Measurements from ENCODE around the gene CFAP61.
"Not testable (repeated sequence)": the region's sequence is repeated elsewhere in the genome, so short reads cannot be mapped to it uniquely, and the experiment has no call there.

CFAP61 gene

DNA sequence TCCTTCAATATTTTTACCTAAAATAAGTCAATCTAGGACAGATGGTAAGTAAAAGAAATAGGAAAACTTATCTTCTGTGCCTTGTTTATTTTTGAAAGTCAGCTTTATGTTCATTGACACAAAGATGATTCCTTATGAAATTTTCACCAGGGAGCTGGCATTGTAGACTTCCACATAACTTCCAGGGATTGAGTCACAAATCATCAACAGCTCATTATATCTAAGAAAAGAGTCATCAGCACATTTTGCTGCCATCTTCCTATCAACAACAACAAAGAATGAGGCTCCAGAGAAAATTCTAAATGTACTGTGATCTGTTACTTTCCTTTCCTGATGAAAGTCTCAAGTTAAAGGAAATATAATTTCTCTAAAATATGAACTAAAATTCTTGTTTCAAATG lies 48.5 kb downstream of the CFAP61 start:
- H3K4me3 ChIP-seq (ENCODE audit: low read depth, low read length): no peak overlapping the region
- no peak overlapping the region for H3K9ac ChIP-seq (ENCODE audit: low read depth, low read length)
- H3K27me3 ChIP-seq (ENCODE audit: control insufficient read depth, insufficient read depth, low read length): no peaks in the 10 kb centered on the region
- H3K36me3 ChIP-seq (ENCODE audit: control insufficient read depth, insufficient read depth, low read length): no peaks in the 10 kb centered on the region
- no peaks in the 10 kb centered on the region for H3K9me3 ChIP-seq (ENCODE audit: control insufficient read depth, insufficient read depth, low read length)
- H3K4me1 ChIP-seq (ENCODE audit: control insufficient read depth, insufficient read depth, low read length): no peaks in the 10 kb centered on the region

- Histone ChIP-seq H3K4me3 (ENCODE audit: low read depth, low read length) (no peak overlapping the region), H3K36me3 (ENCODE audit: control insufficient read depth, insufficient read depth, low read length) (no peaks in the 10 kb centered on the region), H3K9me3 (ENCODE audit: control insufficient read depth, insufficient read depth, low read length) (no peaks in the 10 kb centered on the region), H3K27me3 (ENCODE audit: control insufficient read depth, insufficient read depth, low read length) (no peaks in the 10 kb centered on the region), H3K9ac (ENCODE audit: low read depth, low read length) (no peak overlapping the region), H3K4me1 (ENCODE audit: control insufficient read depth, insufficient read depth, low read length) (peaks cover 11% of the 10 kb centered on the region)
These were observed 49.8 kb downstream of the CFAP61 start for GRCh38 chr20:20102163-20102562.

DNA sequence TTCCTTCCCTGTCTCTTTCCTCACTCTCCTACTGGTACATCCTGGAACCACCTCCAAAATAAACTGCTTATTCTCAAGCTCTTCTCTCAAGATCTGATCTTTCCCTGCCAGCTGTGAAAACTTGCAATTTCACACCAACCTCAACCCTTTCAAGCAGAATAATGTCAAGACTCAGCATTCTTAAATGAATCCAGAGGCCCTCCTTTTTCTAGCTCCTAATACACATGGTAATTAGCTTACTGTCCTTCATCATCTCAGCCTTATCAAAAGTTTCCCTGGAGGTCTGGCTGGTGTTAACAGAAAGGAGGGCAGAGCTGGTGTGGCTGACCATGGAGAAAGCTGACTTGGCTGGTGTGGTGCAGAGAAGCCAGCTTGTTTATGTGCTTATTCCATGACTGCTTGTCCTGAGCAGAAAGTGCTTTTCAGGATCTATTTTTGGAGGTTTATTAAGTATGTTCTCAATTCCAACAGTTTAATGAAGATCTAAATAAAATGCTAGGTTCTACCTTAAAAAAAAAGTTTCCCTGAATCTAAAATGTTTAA lies 50.5 kb downstream of the CFAP61 start:
- Histone ChIP-seq H3K9me3 (ENCODE audit: control insufficient read depth, insufficient read depth, low read length) (no peaks in the 10 kb centered on the region), H3K27me3 (ENCODE audit: control insufficient read depth, insufficient read depth, low read length) (no peaks in the 10 kb centered on the region), H3K36me3 (ENCODE audit: control insufficient read depth, insufficient read depth, low read length) (no peaks in the 10 kb centered on the region), H3K9ac (ENCODE audit: low read depth, low read length) (no peak overlapping the region), H3K4me1 (ENCODE audit: control insufficient read depth, insufficient read depth, low read length) (peaks cover 13% of the 10 kb centered on the region), H3K4me3 (ENCODE audit: low read depth, low read length) (no peak overlapping the region)

DNA sequence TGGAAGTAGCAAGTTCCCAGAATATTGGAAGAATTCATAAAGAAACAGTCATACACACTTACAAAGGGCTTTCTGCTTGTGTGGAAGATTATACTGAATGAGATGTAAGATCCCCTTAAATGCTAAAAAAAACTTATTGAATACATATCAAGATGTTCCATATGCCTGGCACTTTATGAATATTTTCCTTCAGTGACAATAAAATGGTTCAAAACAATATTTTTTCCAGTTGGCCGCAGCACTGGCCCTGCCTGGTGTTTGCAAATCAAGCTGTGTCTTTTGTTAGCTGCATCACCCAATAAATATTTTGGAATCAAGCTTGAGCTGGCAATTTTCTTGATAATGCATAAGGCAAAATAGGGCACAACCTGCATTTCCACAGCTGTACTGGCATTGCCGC lies 51.2 kb downstream of the CFAP61 start:
- H3K4me1 ChIP-seq (ENCODE audit: control insufficient read depth, insufficient read depth, low read length): peaks cover 13% of the 10 kb centered on the region
- H3K4me3 ChIP-seq (ENCODE audit: low read depth, low read length): no peak overlapping the region
- H3K9ac ChIP-seq (ENCODE audit: low read depth, low read length): no peak overlapping the region
- H3K36me3 ChIP-seq (ENCODE audit: control insufficient read depth, insufficient read depth, low read length): no peaks in the 10 kb centered on the region
- H3K27me3 ChIP-seq (ENCODE audit: control insufficient read depth, insufficient read depth, low read length): no peaks in the 10 kb centered on the region
- no peaks in the 10 kb centered on the region for H3K9me3 ChIP-seq (ENCODE audit: control insufficient read depth, insufficient read depth, low read length)

DNA sequence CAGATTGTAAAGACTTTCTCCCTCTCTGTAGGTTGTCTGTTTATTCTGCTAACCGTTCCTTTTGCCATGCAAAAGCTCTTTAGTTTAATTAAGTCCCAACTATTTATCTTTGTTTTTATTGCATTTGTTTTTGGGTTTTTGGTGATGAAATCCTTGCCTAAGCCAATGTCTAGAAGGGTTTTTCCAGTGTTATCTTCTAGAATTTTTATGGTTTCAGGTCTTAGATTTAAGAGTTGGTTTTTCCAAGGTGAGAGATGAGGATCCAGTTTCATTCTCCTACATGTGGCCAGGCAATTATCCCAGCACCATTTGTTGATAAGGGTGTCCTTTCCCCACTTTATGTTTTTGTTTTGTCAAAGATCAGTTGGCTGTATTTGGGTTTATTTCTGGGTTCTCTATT lies 70.9 kb downstream of the CFAP61 start:
- not testable (repeated sequence) for H3K9ac ChIP-seq (ENCODE audit: low read depth, low read length); H3K4me1 ChIP-seq (ENCODE audit: control insufficient read depth, insufficient read depth, low read length); H3K36me3 ChIP-seq (ENCODE audit: control insufficient read depth, insufficient read depth, low read length); H3K27me3 ChIP-seq (ENCODE audit: control insufficient read depth, insufficient read depth, low read length); H3K4me3 ChIP-seq (ENCODE audit: low read depth, low read length); H3K9me3 ChIP-seq (ENCODE audit: control insufficient read depth, insufficient read depth, low read length)

GRCh38 chr20:20130399-20130798 lies 78.1 kb downstream of the CFAP61 start:
- no peak overlapping the region for H3K9ac ChIP-seq (ENCODE audit: low read depth, low read length)
- H3K27me3 ChIP-seq (ENCODE audit: control insufficient read depth, insufficient read depth, low read length): no peaks in the 10 kb centered on the region
- H3K9me3 ChIP-seq (ENCODE audit: control insufficient read depth, insufficient read depth, low read length): no peaks in the 10 kb centered on the region
- H3K4me1 ChIP-seq (ENCODE audit: control insufficient read depth, insufficient read depth, low read length): no peaks in the 10 kb centered on the region
- H3K36me3 ChIP-seq (ENCODE audit: control insufficient read depth, insufficient read depth, low read length): no peaks in the 10 kb centered on the region
- no peak overlapping the region for H3K4me3 ChIP-seq (ENCODE audit: low read depth, low read length)

- Histone ChIP-seq H3K27me3 (ENCODE audit: control insufficient read depth, insufficient read depth, low read length) (no peaks in the 10 kb centered on the region), H3K36me3 (ENCODE audit: control insufficient read depth, insufficient read depth, low read length) (no peaks in the 10 kb centered on the region), H3K4me3 (ENCODE audit: low read depth, low read length) (no peak overlapping the region), H3K9ac (ENCODE audit: low read depth, low read length) (no peak overlapping the region), H3K4me1 (ENCODE audit: control insufficient read depth, insufficient read depth, low read length) (no peaks in the 10 kb centered on the region), H3K9me3 (ENCODE audit: control insufficient read depth, insufficient read depth, low read length) (no peaks in the 10 kb centered on the region)
These were observed 82.7 kb downstream of the CFAP61 start for GRCh38 chr20:20134941-20135575.

GRCh38 chr20:20136313-20136712 lies 84.0 kb downstream of the CFAP61 start:
- no peaks in the 10 kb centered on the region for H3K9me3 ChIP-seq (ENCODE audit: control insufficient read depth, insufficient read depth, low read length)
- no peak overlapping the region for H3K4me3 ChIP-seq (ENCODE audit: low read depth, low read length)
- no peaks in the 10 kb centered on the region for H3K27me3 ChIP-seq (ENCODE audit: control insufficient read depth, insufficient read depth, low read length)
- H3K36me3 ChIP-seq (ENCODE audit: control insufficient read depth, insufficient read depth, low read length): no peaks in the 10 kb centered on the region
- no peaks in the 10 kb centered on the region for H3K4me1 ChIP-seq (ENCODE audit: control insufficient read depth, insufficient read depth, low read length)
- no peak overlapping the region for H3K9ac ChIP-seq (ENCODE audit: low read depth, low read length)

GRCh38 chr20:20137851-20138250 lies 85.5 kb downstream of the CFAP61 start:
- H3K9ac ChIP-seq (ENCODE audit: low read depth, low read length): no peak overlapping the region
- no peaks in the 10 kb centered on the region for H3K9me3 ChIP-seq (ENCODE audit: control insufficient read depth, insufficient read depth, low read length)
- no peaks in the 10 kb centered on the region for H3K4me1 ChIP-seq (ENCODE audit: control insufficient read depth, insufficient read depth, low read length)
- no peaks in the 10 kb centered on the region for H3K36me3 ChIP-seq (ENCODE audit: control insufficient read depth, insufficient read depth, low read length)
- no peak overlapping the region for H3K4me3 ChIP-seq (ENCODE audit: low read depth, low read length)
- H3K27me3 ChIP-seq (ENCODE audit: control insufficient read depth, insufficient read depth, low read length): no peaks in the 10 kb centered on the region

DNA sequence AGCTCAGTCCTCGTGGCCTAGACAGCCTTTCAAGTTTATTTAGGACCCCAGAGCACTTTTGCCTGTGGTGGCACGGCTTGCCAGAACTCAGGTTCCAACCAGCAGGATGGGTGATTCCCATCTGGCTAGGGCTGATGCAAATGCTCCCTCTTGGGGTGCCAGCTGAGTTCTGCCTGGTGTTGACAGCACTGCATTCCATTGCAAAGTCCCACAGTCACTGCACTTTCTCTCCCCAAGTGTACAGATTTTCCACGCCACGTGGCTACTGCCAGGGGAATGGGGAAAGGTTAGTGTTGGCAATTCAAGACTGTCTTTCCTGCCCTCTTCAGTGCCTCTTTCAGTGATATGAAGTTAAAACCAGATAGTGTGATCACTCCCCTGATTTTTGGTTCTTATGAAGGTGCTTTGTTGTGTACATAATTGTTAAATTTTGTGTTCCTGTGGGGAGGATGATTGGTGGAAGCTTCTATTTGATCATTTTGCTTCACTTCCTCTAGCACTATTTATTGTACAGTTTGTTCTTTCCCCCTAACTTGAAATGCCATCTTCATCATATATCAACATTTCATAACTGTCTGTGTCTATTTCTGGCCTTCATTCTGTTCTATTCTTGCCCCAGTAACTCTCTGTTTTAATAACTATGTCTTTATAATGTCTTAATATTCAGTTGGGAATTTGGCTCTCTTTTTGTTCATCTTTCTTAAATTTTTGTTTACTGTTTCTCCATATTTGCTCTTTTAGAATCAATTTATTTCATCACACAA lies 86.2 kb downstream of the CFAP61 start:
- H3K36me3 ChIP-seq (ENCODE audit: control insufficient read depth, insufficient read depth, low read length): no peaks in the 10 kb centered on the region
- H3K27me3 ChIP-seq (ENCODE audit: control insufficient read depth, insufficient read depth, low read length): no peaks in the 10 kb centered on the region
- H3K4me3 ChIP-seq (ENCODE audit: low read depth, low read length): no peak overlapping the region
- H3K4me1 ChIP-seq (ENCODE audit: control insufficient read depth, insufficient read depth, low read length): no peaks in the 10 kb centered on the region
- H3K9me3 ChIP-seq (ENCODE audit: control insufficient read depth, insufficient read depth, low read length): no peaks in the 10 kb centered on the region
- no peak overlapping the region for H3K9ac ChIP-seq (ENCODE audit: low read depth, low read length)

- no peak overlapping the region for H3K9ac ChIP-seq (ENCODE audit: low read depth, low read length)
- no peaks in the 10 kb centered on the region for H3K4me1 ChIP-seq (ENCODE audit: control insufficient read depth, insufficient read depth, low read length)
- no peaks in the 10 kb centered on the region for H3K36me3 ChIP-seq (ENCODE audit: control insufficient read depth, insufficient read depth, low read length)
- no peaks in the 10 kb centered on the region for H3K27me3 ChIP-seq (ENCODE audit: control insufficient read depth, insufficient read depth, low read length)
- H3K9me3 ChIP-seq (ENCODE audit: control insufficient read depth, insufficient read depth, low read length): no peaks in the 10 kb centered on the region
- H3K4me3 ChIP-seq (ENCODE audit: low read depth, low read length): no peak overlapping the region
These were observed 87.1 kb downstream of the CFAP61 start for GRCh38 chr20:20139403-20139802.

- no peaks in the 10 kb centered on the region for H3K4me1 ChIP-seq (ENCODE audit: control insufficient read depth, insufficient read depth, low read length)
- no peak overlapping the region for H3K9ac ChIP-seq (ENCODE audit: low read depth, low read length)
- H3K27me3 ChIP-seq (ENCODE audit: control insufficient read depth, insufficient read depth, low read length): no peaks in the 10 kb centered on the region
- no peaks in the 10 kb centered on the region for H3K9me3 ChIP-seq (ENCODE audit: control insufficient read depth, insufficient read depth, low read length)
- no peak overlapping the region for H3K4me3 ChIP-seq (ENCODE audit: low read depth, low read length)
- no peaks in the 10 kb centered on the region for H3K36me3 ChIP-seq (ENCODE audit: control insufficient read depth, insufficient read depth, low read length)
These were observed 90.8 kb downstream of the CFAP61 start for GRCh38 chr20:20143165-20143564.

All from iPS-15b (cell line).